CD14-positive monocyte (primary cell): ENCODE results near the gene OR2A12. TPM values are rescaled to one million over a fixed set of nuclear protein-coding genes. Genes with fewer than 3 reads are reported as not detected.
"Not testable (repeated sequence)": the region's sequence is repeated elsewhere in the genome, so short reads cannot be mapped to it uniquely, and the experiment has no call there.

Experiments used
- DNase-seq, 3 donors: peaks; one replicate each; pipeline ENCODE4 v3.0.0-alpha.2; 2011 to 2022
- H2AFZ ChIP-seq: 2 replicates; pipeline ENCODE4 v1.6.0; 2012; ENCODE audit warnings: mild to moderate bottlenecking, low read depth, low read length, inconsistent platforms; ENCODE audit not compliant: insufficient read depth, poor library complexity, severe bottlenecking
- H3K27ac ChIP-seq, 2 donors: 1 replicate in 1 of 2; 2 replicates in 1 of 2; pipeline ENCODE4 v1.5.1; 2012 to 2013; ENCODE audit warnings: low read length in 2 of 2, control low read depth in 1 of 2, inconsistent platforms in 1 of 2, low read depth in 1 of 2, mild to moderate bottlenecking in 1 of 2
- H3K27me3 ChIP-seq, 2 donors: one replicate each; pipeline versions ENCODE4 v1.6.0 to v1.6.1; 2011 to 2013; ENCODE audit warnings: low read length in 2 of 2; ENCODE audit not compliant: control insufficient read depth in 2 of 2, insufficient read depth in 2 of 2
- H3K36me3 ChIP-seq, 2 donors: replicated peaks in 1 of 2; 1 replicate in 1 of 2; 2 replicates in 1 of 2; pipeline versions ENCODE4 v1.5.1 to v1.6.1; 2012 to 2013; ENCODE audit warnings: low read length in 2 of 2, control low read depth in 1 of 2, inconsistent platforms in 1 of 2, mild to moderate bottlenecking in 1 of 2; ENCODE audit not compliant: insufficient read depth in 2 of 2, control insufficient read depth in 1 of 2
- H3K4me1 ChIP-seq, 2 donors: 1 replicate in 1 of 2; 2 replicates in 1 of 2; pipeline versions ENCODE4 v1.5.1 to v1.6.1; 2012 to 2013; ENCODE audit warnings: low read length in 2 of 2, control low read depth in 1 of 2, inconsistent platforms in 1 of 2, mild to moderate bottlenecking in 1 of 2, moderate library complexity in 1 of 2; ENCODE audit not compliant: insufficient read depth in 2 of 2, control insufficient read depth in 1 of 2
- H3K4me2 ChIP-seq: replicated peaks from 2 replicates; pipeline ENCODE3; 2012; ENCODE audit warnings: low read length, moderate library complexity, mild to moderate bottlenecking; ENCODE audit not compliant: poor library complexity, severe bottlenecking; ENCODE audit errors: extremely low read depth
- H3K4me3 ChIP-seq, 3 experiments: fragments of 200-600 bp in 1 of 3; sonication (generic) in 1 of 3; replicated peaks in 1 of 3; 1 replicate in 2 of 3; 2 replicates in 1 of 3; pipeline ENCODE4 v1.5.1; 2011 to 2013; ENCODE audit warnings: low read length in 3 of 3, mild to moderate bottlenecking in 3 of 3, control low read depth in 2 of 3, low read depth in 2 of 3, inconsistent platforms in 1 of 3, moderate library complexity in 1 of 3
- H3K79me2 ChIP-seq: 2 replicates; pipeline ENCODE4 v1.6.0; 2012; ENCODE audit warnings: mild to moderate bottlenecking, control low read depth, inconsistent platforms, low read length, moderate library complexity; ENCODE audit not compliant: insufficient read depth
- H3K9ac ChIP-seq: 2 replicates; pipeline ENCODE4 v1.6.0; 2017; ENCODE audit warnings: low read length, mild to moderate bottlenecking; ENCODE audit not compliant: insufficient read depth, poor library complexity, severe bottlenecking
- H3K9me3 ChIP-seq, 2 donors: replicated peaks in 1 of 2; 1 replicate in 1 of 2; 2 replicates in 1 of 2; pipeline versions ENCODE4 v1.5.1 to v1.6.1; 2012 to 2013; ENCODE audit warnings: low read length in 2 of 2, control low read depth in 1 of 2; ENCODE audit not compliant: control insufficient read depth in 1 of 2, insufficient read depth in 1 of 2
- H4K20me1 ChIP-seq: 2 replicates; pipeline ENCODE4 v1.6.0; 2012; ENCODE audit warnings: mild to moderate bottlenecking, low read length, control low read depth, moderate library complexity; ENCODE audit not compliant: insufficient read depth
- H3K27ac Mint-ChIP-seq, 7 donors: one replicate each; pipeline ENCODE4 v1.8.0; 2020; ENCODE audit warnings: mild to moderate bottlenecking in 7 of 7, mixed read lengths in 7 of 7, moderate library complexity in 6 of 7, inconsistent platforms in 2 of 7
- H3K27me3 Mint-ChIP-seq, 3 donors: one replicate each; pipeline ENCODE4 v1.8.0; 2021 to 2022; ENCODE audit warnings: low read depth in 3 of 3, mild to moderate bottlenecking in 3 of 3, mixed read lengths in 3 of 3, moderate library complexity in 3 of 3, inconsistent platforms in 1 of 3
- H3K36me3 Mint-ChIP-seq, 2 donors: one replicate each; pipeline ENCODE4 v1.8.0; 2020; ENCODE audit warnings: mixed read lengths in 2 of 2, inconsistent platforms in 1 of 2, mild to moderate bottlenecking in 1 of 2
- H3K4me1 Mint-ChIP-seq: one replicate; pipeline ENCODE4 v1.8.0; 2020; ENCODE audit warnings: mild to moderate bottlenecking, mixed read lengths
- H3K4me3 Mint-ChIP-seq, 2 donors: one replicate each; pipeline ENCODE4 v1.8.0; 2020; ENCODE audit warnings: mild to moderate bottlenecking in 2 of 2, mixed read lengths in 2 of 2, moderate library complexity in 1 of 2
- H3K9me3 Mint-ChIP-seq, 7 donors: one replicate each; pipeline ENCODE4 v1.8.0; 2020 to 2022; ENCODE audit warnings: mixed read lengths in 7 of 7, mild to moderate bottlenecking in 6 of 7, moderate library complexity in 6 of 7, inconsistent platforms in 2 of 7
- WGBS: methylation state at CpG from one replicate; pipeline ENCODE4 v1.1.5; 2013; ENCODE audit warnings: missing lambda C conversion rate; ENCODE audit not compliant: insufficient coverage; 5-methylcytosine and 5-hydroxymethylcytosine counted together
- intact Hi-C, 2 donors: fragments of 100-400 bp; cut with micrococcal nuclease; formaldehyde crosslinking; loops; one replicate each; pipeline versions ENCODE4 v1.15.0 to v1.15.1; 2023
- polyA plus RNA-seq, 3 donors: library from polyadenylated mRNA; depleted of rRNA in 1 of 3; unstranded in 2 of 3; stranded (reverse) in 1 of 3; fragments of 300-500 nt in 2 of 3; fragments of >200 nt in 1 of 3; fragmentation: Illumina TruSeq in 2 of 3; gene quantifications; 1 replicate in 2 of 3; 2 replicates in 1 of 3; pipeline ENCODE4 v1.2.3, GENCODE V29; 2012 to 2021
- TF ChIP-seq, protein P1 (sequence below): fragments of 200-600 bp; IDR thresholded peaks from one replicate; pipeline ENCODE4 v1.8.0; 2022; ENCODE audit warnings: antibody characterized with exemption, mild to moderate bottlenecking

The OR2A12 gene
- polyA plus RNA-seq, 3 donors: not detected

DNA sequence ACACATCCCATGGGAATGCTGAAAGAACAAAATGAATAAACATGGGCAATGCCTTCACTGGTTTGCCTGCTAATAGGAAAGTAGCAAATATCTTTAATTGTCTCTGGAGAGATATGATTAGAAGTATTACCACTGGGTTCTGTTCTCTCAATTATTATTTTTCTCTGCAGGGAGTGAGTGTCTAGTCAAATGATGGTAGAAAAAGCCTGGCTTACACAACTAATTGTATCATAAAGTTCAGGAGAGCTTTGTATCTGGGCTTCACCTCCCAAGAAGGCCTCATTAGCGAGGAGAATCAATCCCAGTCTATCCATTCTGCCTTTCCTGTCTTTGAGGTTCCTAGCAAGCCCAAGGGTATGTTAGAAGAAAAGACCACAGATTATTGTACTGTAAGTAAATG lies 36.8 kb downstream of the OR2A12 start, which contains the start of gene OR2A14:
TSS of gene OR2A14 (plus strand) at position 301 of the 400 bp plus-strand sequence. CDS start 5,937 bp downstream, outside the sequence.
- Histone ChIP-seq H3K27ac (no peak within 1 kb of the TSS), H3K9me3 (no peaks in the 10 kb centered on the region), H3K9ac (no peak within 1 kb of the TSS), H3K4me1 (no peaks in the 10 kb centered on the region), H4K20me1 (no peaks in the 10 kb centered on the region), H2AFZ (no peak within 1 kb of the TSS), H3K36me3 (no peaks in the 10 kb centered on the region), H3K4me2 (no peak within 1 kb of the TSS), H3K4me3 (no peak within 1 kb of the TSS), H3K79me2 (no peaks in the 10 kb centered on the region), H3K27me3 (no peaks in the 10 kb centered on the region)
- Mint-ChIP-seq H3K27me3 (no peaks in the 10 kb centered on the region), H3K4me1 (no peaks in the 10 kb centered on the region), H3K36me3 (no peaks in the 10 kb centered on the region), H3K4me3 (no peak within 1 kb of the TSS), H3K9me3 (peaks cover 0 to 4% (median 0%) of the 10 kb centered on the region in 7 donors), H3K27ac (no peak within 1 kb of the TSS)
- no CpG with 5 or more reads among the region's 1 CpG for WGBS
- no peak for DNase-seq
- TF ChIP-seq, protein P1, sequence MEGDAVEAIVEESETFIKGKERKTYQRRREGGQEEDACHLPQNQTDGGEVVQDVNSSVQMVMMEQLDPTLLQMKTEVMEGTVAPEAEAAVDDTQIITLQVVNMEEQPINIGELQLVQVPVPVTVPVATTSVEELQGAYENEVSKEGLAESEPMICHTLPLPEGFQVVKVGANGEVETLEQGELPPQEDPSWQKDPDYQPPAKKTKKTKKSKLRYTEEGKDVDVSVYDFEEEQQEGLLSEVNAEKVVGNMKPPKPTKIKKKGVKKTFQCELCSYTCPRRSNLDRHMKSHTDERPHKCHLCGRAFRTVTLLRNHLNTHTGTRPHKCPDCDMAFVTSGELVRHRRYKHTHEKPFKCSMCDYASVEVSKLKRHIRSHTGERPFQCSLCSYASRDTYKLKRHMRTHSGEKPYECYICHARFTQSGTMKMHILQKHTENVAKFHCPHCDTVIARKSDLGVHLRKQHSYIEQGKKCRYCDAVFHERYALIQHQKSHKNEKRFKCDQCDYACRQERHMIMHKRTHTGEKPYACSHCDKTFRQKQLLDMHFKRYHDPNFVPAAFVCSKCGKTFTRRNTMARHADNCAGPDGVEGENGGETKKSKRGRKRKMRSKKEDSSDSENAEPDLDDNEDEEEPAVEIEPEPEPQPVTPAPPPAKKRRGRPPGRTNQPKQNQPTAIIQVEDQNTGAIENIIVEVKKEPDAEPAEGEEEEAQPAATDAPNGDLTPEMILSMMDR: no peak
- intact Hi-C loops: no loop called here

DNA sequence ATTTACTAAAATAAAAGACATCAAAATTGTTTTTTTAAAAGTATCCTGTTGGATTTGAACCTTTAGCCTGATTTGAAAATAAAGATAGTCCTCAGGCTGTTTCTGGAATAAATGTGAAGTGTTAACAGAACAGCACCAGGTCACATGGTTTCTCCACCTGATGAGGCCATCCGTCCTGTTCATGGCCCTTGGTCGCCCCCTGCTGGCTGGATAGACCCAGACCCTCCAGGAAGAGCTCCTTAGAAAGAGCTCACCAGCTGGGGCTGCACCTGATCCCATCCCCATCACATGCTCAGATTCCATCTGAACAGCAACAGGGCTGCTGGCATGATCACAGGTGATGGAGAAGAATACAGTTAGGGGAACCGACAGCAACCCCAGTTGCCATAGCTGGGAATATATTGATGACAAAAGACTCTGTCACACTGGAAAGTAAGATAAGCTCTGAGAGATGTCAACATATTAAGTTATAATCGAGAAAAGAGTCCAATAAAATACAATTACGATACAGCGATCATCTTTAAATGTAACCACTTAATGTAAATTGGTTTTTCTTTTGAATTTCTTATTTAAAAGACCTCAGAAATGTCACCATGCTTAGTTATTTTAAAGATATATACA lies 41.7 kb downstream of the OR2A12 start:
- Mint-ChIP-seq H3K27ac (no peak overlapping the region), H3K27me3 (peaks cover 0 to 1% (median 0%) of the 10 kb centered on the region in 3 donors), H3K9me3 (no peaks in the 10 kb centered on the region), H3K36me3 (no peaks in the 10 kb centered on the region), H3K4me1 (no peaks in the 10 kb centered on the region), H3K4me3 (no peak overlapping the region)
- H3K27ac ChIP-seq: no peak overlapping the region
- TF ChIP-seq, protein P1: peak; percentile 83
- no peak overlapping the region for H3K9ac ChIP-seq
- no peak overlapping the region for H2AFZ ChIP-seq
- no peaks in the 10 kb centered on the region for H3K79me2 ChIP-seq
- H3K4me1 ChIP-seq: no peaks in the 10 kb centered on the region
- intact Hi-C loops: no loop called here
- no peak overlapping the region for H3K4me2 ChIP-seq
- no peaks in the 10 kb centered on the region for H3K27me3 ChIP-seq
- H3K4me3 ChIP-seq: no peak overlapping the region
- H3K36me3 ChIP-seq: no peaks in the 10 kb centered on the region
- WGBS: 20% methylated on average over 3 of the region's 6 CpGs
- no peaks in the 10 kb centered on the region for H3K9me3 ChIP-seq
- H4K20me1 ChIP-seq: no peaks in the 10 kb centered on the region
- peak; percentile 52 to 65 (median 52) for DNase-seq

DNA sequence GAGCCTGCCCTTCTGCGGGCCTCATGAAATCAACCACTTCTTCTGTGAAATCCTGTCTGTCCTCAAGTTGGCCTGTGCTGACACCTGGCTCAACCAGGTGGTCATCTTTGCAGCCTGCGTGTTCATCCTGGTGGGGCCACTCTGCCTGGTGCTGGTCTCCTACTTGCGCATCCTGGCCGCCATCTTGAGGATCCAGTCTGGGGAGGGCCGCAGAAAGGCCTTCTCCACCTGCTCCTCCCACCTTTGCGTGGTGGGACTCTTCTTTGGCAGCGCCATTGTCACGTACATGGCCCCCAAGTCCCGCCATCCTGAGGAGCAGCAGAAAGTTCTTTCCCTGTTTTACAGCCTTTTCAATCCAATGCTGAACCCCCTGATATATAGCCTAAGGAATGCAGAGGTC lies 43.5 kb downstream of the OR2A12 start:
- H3K27ac Mint-ChIP-seq, H2AFZ ChIP-seq, H3K9ac ChIP-seq, H3K27me3 Mint-ChIP-seq, H3K4me1 ChIP-seq, intact Hi-C loops, H3K27ac ChIP-seq, H3K4me1 Mint-ChIP-seq, H3K4me3 ChIP-seq, H3K79me2 ChIP-seq, DNase-seq, H3K9me3 ChIP-seq, H3K4me3 Mint-ChIP-seq, H3K36me3 Mint-ChIP-seq, H3K9me3 Mint-ChIP-seq, H3K27me3 ChIP-seq, H3K36me3 ChIP-seq, H4K20me1 ChIP-seq, H3K4me2 ChIP-seq: not testable (repeated sequence)
- 97% methylated on average over 6 of the region's 9 CpGs for WGBS
